22Rv1 (cell line): ENCODE data around the gene WDR1.

Experiments
- H3K27ac ChIP-seq: fragments of 450-650 bp; 2 replicates; pipeline ENCODE4 v1.5.1; 2017
- ZFX ChIP-seq: fragments of 450-650 bp; IDR thresholded peaks from 2 replicates; pipeline ENCODE4 v1.6.1; 2017; ENCODE audit warnings: antibody characterized with exemption, borderline replicate concordance
- TF ChIP-seq, protein P1 (sequence below): fragments of 450-650 bp; IDR thresholded peaks from 2 replicates; pipeline ENCODE4 v1.5.1; 2017; ENCODE audit warnings: mild to moderate bottlenecking

Gene WDR1

DNA sequence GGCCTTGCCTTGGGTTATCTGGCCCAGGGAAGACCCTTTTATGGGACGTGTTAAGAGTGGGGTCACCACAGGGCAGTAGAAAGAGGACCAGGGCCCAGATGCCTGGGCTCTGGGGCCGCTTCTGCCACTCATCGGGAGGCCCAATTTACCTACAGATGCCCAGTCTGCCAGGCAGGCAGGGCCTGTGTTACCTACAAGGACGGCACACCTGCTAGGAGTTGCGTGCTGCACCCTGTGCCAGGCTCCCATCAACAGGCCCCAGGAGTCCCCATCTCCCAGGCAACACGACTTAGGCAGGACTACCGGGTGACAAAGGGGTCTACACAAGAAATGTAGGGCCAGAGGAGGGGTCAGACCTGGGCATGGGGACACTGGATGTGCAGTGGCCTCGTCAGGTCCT lies 34.6 kb downstream of the WDR1 start:
- no peak for TF ChIP-seq ZFX
- H3K27ac ChIP-seq = no peak overlapping the region

DNA sequence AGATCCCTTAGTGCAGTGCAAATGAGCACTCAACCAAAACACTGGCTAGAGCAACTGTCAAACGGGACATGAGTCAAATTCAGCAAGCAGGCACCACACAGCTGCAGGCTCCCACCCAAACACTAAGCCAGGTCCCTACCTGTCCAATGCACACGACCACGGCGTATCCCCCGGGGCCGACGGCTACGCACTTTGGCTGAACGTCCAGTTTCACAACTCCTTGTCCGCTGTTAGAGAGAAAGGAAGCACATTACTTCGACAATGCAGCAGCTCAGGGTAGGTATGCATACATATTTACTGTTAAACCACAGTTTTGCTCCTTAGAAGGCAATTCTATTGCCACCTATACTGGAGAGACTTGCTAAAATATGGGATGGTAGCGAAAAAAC lies 35.4 kb downstream of the WDR1 start:
- TF ChIP-seq, protein P1, sequence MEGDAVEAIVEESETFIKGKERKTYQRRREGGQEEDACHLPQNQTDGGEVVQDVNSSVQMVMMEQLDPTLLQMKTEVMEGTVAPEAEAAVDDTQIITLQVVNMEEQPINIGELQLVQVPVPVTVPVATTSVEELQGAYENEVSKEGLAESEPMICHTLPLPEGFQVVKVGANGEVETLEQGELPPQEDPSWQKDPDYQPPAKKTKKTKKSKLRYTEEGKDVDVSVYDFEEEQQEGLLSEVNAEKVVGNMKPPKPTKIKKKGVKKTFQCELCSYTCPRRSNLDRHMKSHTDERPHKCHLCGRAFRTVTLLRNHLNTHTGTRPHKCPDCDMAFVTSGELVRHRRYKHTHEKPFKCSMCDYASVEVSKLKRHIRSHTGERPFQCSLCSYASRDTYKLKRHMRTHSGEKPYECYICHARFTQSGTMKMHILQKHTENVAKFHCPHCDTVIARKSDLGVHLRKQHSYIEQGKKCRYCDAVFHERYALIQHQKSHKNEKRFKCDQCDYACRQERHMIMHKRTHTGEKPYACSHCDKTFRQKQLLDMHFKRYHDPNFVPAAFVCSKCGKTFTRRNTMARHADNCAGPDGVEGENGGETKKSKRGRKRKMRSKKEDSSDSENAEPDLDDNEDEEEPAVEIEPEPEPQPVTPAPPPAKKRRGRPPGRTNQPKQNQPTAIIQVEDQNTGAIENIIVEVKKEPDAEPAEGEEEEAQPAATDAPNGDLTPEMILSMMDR = no peak
- no peak for TF ChIP-seq ZFX
- no peak overlapping the region for H3K27ac ChIP-seq

DNA sequence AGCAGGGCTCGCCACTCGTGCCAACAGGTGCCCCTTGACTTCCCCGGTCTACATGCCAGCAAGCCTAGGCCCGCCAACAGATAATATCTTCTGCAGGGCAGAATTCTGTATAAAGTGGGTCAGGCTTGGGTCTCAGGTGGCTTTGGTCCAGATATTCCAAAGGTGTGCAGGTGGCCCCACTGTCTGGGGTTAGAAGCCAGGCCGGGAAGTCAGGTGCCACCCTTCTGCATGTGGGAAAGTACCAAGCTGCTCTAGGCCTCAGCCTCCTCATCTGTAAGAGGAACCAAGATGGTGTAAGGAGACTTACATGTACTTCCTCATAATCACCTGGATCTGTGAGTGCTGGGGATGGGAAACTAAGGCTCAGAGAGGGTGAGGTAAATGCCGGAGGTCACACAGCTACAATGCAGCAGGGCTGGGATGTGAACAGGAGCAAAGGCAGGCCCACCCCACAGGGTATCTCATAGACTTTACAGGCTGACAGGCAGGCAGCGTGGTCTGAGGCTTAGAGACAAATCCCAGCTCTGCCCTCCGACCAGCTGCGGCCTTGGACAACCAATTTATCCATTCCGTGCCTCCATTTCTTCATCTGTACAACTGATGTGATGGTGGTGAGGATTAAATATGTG lies 35.9 kb downstream of the WDR1 start:
- no peak for TF ChIP-seq ZFX
- TF ChIP-seq, protein P1 = no peak
- no peak overlapping the region for H3K27ac ChIP-seq

DNA sequence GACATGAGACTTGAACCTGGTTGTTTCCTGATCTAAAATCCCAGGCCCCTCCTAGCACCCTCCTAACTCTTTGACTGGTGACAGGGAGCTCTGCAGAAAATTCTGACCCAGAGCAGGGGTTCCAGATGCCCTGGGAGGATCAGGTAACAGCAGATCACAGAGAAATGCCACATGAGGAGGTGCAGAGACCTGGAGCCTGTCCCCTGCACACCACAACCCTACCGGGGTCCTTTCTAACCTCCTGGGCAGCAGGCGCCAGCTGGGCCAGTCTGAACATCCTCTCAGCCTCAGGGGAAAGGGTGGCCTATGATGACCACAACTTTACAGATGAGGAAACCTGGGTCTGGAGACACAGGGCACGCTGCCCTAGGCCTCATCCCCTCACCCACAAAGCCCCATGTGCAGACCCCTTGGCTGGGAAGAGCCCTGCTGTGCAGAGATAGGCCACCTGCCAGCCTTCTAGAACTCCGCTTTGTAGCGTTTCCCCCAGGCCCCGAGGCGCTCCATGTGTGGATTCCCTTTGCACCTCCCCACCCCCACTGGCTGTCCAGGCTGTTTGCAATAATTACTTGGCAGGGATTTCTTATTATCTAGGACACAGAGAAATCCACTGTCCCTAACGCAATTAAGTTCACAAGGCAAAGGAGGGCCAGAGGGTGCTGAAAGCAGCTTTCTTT lies 36.5 kb downstream of the WDR1 start:
- no peak for TF ChIP-seq ZFX
- TF ChIP-seq, protein P1 = no peak
- H3K27ac ChIP-seq = no peak overlapping the region

DNA sequence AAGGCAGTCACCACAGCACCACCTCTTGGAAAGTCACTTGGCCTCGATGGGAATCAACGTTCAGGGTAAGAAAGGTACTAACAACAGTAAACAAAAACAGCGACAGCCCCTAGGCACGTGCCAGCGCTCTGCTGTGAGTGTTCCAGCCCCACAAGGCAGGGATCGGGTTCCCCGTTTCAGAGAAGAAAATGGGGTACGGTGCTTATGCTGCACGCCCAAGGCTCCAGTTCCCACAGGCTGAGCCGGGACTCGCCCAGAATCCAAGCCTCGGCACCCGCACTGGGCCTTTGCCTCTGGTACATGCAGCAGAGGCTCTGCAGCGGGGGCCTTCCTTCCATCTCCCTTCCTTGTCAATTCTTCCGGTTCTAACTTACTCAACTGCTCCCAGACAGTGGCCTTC lies 37.3 kb downstream of the WDR1 start:
- TF ChIP-seq ZFX = no peak
- TF ChIP-seq, protein P1 = no peak
- no peak overlapping the region for H3K27ac ChIP-seq

DNA sequence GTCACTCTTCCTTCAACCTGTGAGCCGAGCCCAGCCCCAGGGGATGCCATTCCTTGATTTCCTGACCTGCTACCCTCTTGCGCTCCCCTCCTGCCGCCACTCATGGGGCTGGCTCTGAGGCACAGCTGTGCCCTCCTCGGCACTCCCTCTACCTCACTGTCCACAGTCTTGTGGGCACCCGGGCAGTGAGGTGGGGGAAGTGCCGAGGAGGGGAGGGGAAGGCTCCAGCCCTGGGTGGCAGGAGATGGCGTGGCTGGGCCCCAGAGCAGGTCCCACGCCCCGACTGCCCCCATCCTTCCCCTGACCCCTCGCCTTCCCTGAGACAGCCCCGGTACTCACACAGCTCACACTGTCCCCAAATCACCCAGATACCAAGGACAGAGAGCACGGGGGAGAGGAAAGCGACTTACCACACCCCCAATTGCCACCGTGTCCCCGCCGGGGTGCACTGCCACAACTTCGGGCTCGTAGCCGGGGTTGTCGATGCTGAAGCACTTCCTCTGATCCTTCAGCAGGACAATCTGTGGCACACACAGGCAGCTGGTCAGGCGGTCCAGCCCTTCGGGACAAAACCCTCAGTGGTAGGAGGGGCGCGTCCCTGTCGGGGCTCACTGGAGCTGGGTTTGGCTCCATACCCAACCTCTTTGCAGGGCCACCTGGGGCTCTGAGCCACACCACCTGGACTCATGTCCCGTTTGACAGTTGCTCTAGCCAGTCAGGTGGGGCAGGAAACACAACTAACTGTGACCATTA lies 37.9 kb downstream of the WDR1 start:
- TF ChIP-seq ZFX = no peak
- TF ChIP-seq, protein P1 = no peak
- H3K27ac ChIP-seq = no peak overlapping the region

DNA sequence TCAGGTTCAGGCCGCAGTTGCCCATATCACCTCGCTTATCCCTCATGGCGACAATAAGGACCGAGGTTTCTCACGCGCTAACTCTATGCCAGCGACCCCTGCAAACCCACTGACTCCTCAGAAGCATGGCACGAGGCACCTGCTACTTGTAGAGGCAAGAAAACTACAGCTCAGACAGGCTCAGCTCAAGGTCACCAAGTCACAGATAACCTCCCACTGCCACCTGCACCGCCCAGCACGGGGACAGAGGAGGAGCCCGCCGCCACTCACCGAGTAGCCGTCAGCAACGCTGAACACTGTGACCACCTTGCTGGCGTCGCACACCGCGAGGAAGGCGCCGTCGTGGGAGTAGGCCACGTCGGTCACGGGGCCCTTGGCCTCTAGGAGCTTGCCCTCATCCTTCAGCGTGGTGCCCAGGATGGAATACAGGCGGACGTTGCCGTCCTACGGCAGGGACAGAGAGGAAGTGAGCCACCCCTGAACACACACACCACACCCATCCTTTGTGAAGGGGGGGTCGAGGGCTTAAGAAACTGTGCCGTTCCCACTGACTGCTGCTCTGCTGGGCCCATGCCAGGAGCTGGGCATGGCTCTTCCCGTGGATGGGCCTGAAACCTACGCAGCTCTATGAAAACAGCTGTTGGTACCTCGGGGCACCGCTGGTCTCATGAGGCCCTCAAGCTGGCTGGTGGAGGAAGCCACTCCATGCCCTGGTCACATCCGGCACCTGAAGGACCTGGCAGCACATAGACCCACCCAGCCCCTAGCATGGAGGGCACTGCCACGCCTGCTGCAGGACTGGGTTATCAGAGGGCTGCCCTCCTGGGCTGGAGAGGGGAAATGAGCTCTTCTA lies 38.9 kb downstream of the WDR1 start:
- no peak for TF ChIP-seq ZFX
- TF ChIP-seq, protein P1 = no peak
- H3K27ac ChIP-seq = no peak overlapping the region
